GM23338 (cell line): ENCODE results near the gene AFAP1. TPM values are rescaled to one million over a fixed set of nuclear protein-coding genes. Genes with fewer than 3 reads are reported as not detected.

Experiments
- ATAC-seq: fragments of 200-7000 bp; cut with Tn5 transposase; 3 replicates; pipeline ENCODE4 v1.9.1; 2020
- DNase-seq: peaks from one replicate; pipeline ENCODE4 v3.0.0-alpha.2; 2015; ENCODE audit warnings: low spot score
- H2AFZ ChIP-seq: fragments of 200-600 bp; sonication (generic); 2 replicates; pipeline ENCODE4 v1.8.0; 2016; ENCODE audit warnings: antibody characterized with exemption, mild to moderate bottlenecking, moderate library complexity
- H3F3A ChIP-seq: fragments of 200-600 bp; sonication (generic); replicated peaks from 2 replicates; pipeline ENCODE4 v1.8.0; 2017; ENCODE audit warnings: antibody characterized with exemption, mixed run types, low read depth
- H3K27ac ChIP-seq: fragments of 200-600 bp; sonication (generic); 2 replicates; pipeline ENCODE4 v1.6.1; 2016; ENCODE audit warnings: low read depth
- H3K27me3 ChIP-seq: fragments of 200-600 bp; sonication (generic); 2 replicates; pipeline ENCODE4 v1.8.0; 2016; ENCODE audit warnings: mild to moderate bottlenecking, mixed run types, moderate library complexity; ENCODE audit not compliant: insufficient read depth
- H3K36me3 ChIP-seq: fragments of 200-600 bp; sonication (generic); 2 replicates; pipeline ENCODE4 v1.8.0; 2016; ENCODE audit warnings: mild to moderate bottlenecking; ENCODE audit not compliant: insufficient read depth
- H3K4me1 ChIP-seq: fragments of 200-600 bp; sonication (generic); 2 replicates; pipeline ENCODE4 v1.8.0; 2016; ENCODE audit warnings: mild to moderate bottlenecking, moderate library complexity; ENCODE audit not compliant: insufficient read depth
- H3K4me2 ChIP-seq: fragments of 200-600 bp; sonication (generic); 2 replicates; pipeline ENCODE4 v1.7.1; 2017; ENCODE audit warnings: mixed run types
- H3K4me3 ChIP-seq: fragments of 200-600 bp; sonication (generic); 2 replicates; pipeline ENCODE4 v1.6.1; 2016; ENCODE audit warnings: mixed run types
- H3K79me2 ChIP-seq: fragments of 200-600 bp; sonication (generic); replicated peaks from 2 replicates; pipeline ENCODE4 v1.8.0; 2017; ENCODE audit warnings: mild to moderate bottlenecking; ENCODE audit not compliant: insufficient read depth
- H3K9me2 ChIP-seq: fragments of 200-600 bp; sonication (generic); 2 replicates; pipeline ENCODE4 v1.8.0; 2017; ENCODE audit not compliant: insufficient read depth
- H4K20me1 ChIP-seq: fragments of 200-600 bp; sonication (generic); replicated peaks from 2 replicates; pipeline ENCODE4 v1.8.0; 2017; ENCODE audit warnings: mild to moderate bottlenecking; ENCODE audit not compliant: insufficient read depth
- H3K27ac Mint-ChIP-seq: 2 replicates; pipeline ENCODE4 v1.8.0; 2020; ENCODE audit warnings: inconsistent platforms, mild to moderate bottlenecking, moderate library complexity, mixed read lengths
- H3K27me3 Mint-ChIP-seq: 3 replicates; pipeline ENCODE4 v1.8.0; 2022; ENCODE audit warnings: low read depth, mild to moderate bottlenecking, moderate library complexity, mixed read lengths, inconsistent platforms; ENCODE audit not compliant: insufficient read depth, poor library complexity
- H3K36me3 Mint-ChIP-seq: 3 replicates; pipeline ENCODE4 v1.8.0; 2021; ENCODE audit warnings: low read depth, mild to moderate bottlenecking, inconsistent platforms, moderate library complexity, mixed read lengths
- H3K4me1 Mint-ChIP-seq: 3 replicates; pipeline ENCODE4 v1.8.0; 2020; ENCODE audit warnings: mild to moderate bottlenecking, inconsistent platforms, mixed read lengths
- H3K4me3 Mint-ChIP-seq: 3 replicates; pipeline ENCODE4 v1.8.0; 2021; ENCODE audit warnings: moderate library complexity, mild to moderate bottlenecking, inconsistent platforms, mixed read lengths
- H3K9me3 Mint-ChIP-seq: 3 replicates; pipeline ENCODE4 v1.8.0; 2020; ENCODE audit warnings: moderate library complexity, mild to moderate bottlenecking, inconsistent platforms, mixed read lengths
- CREB1 ChIP-seq: fragments of 250-450 bp; sonication (Bioruptor Pico); IDR thresholded peaks from 2 replicates; pipeline ENCODE4 v1.5.0; 2020; ENCODE audit warnings: low read depth, mild to moderate bottlenecking, moderate library complexity
- EZH2 ChIP-seq: fragments of 200-600 bp; sonication (generic); IDR thresholded peaks from one replicate; pipeline ENCODE4 v1.8.0; 2017; ENCODE audit warnings: antibody characterized with exemption, mild to moderate bottlenecking, low read depth; ENCODE audit not compliant: unreplicated experiment
- JUNB ChIP-seq: IDR thresholded peaks from one replicate; pipeline ENCODE4 v1.6.1; 2016; ENCODE audit warnings: antibody characterized with exemption; ENCODE audit not compliant: unreplicated experiment
- STAT1 ChIP-seq: IDR thresholded peaks from one replicate; pipeline ENCODE4 v1.6.1; 2016; ENCODE audit warnings: antibody characterized with exemption; ENCODE audit not compliant: unreplicated experiment
- polyA plus RNA-seq: library from polyadenylated mRNA; unstranded; fragments of >200 nt; fragmentation: Nextera tagmentation; extraction: Ambion mirVana; gene quantifications from 2 replicates; pipeline ENCODE4 v1.2.1, GENCODE V29; 2016
- total RNA-seq: library from RNA; depleted of rRNA; stranded (reverse); fragments of >200 nt; shearing (Covaris generic); gene quantifications from 2 replicates; pipeline ENCODE4 v1.2.3, GENCODE V29; 2014
- TF ChIP-seq, protein P1 (sequence below): IDR thresholded peaks from 2 replicates; pipeline ENCODE4 v1.6.1; 2016; ENCODE audit warnings: antibody characterized with exemption
- TF ChIP-seq, protein P2 (sequence below): IDR thresholded peaks from one replicate; pipeline ENCODE4 v1.6.1; 2018; ENCODE audit warnings: antibody characterized with exemption; ENCODE audit not compliant: unreplicated experiment
- TF ChIP-seq, protein P3 (sequence below), 2 experiments: fragments of 200-600 bp in 1 of 2; sonication (generic) in 1 of 2; conservative IDR thresholded peaks; 2 replicates each; pipeline versions ENCODE4 v1.5.1 to v1.6.1; 2016 to 2017; ENCODE audit warnings: antibody characterized with exemption in 2 of 2, low read depth in 2 of 2, mild to moderate bottlenecking in 2 of 2, moderate library complexity in 1 of 2

AFAP1 gene
- total and polyA plus RNA-seq, 2 experiments from 2014 or later: 6.5 to 21.5 TPM

DNA sequence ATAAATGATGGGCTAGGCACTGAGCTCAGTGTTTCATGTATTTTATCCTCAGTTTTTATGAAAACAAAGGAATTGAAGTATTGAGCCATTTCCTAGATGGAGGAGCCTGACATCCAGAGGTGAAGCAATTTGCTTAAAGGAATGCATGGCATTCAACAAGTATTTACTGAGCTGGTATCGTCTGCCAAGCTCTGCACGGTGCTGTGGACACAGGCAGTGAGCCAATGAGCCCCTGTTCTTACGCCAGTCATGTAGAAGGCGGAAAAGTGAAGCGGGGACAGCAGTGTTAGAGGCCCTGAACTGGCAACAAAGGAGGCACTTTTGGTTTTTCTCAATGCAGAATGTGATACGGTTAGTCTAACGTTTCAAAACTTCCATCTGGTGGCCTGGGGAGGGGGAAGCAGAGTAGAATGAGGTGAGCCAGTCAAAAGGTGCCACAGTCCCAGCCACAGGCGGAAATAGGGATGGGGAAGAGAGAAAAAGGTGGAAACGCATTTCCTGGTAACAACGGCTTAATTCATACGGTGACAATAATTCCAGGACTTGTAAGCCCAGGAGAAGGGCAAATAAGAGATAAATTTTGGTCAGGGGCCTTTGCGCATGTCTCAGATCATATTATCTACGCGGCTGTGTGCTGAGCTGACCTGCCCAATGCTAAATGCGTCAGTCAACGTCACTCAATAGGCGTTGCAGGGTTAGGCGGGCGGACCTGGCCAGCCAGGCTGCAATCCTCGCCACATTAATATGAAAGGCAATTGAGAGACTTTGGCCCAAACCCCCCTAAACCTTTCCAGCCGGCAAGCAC is 133.9 kb downstream of the AFAP1 start:
- TF ChIP-seq, protein P1, sequence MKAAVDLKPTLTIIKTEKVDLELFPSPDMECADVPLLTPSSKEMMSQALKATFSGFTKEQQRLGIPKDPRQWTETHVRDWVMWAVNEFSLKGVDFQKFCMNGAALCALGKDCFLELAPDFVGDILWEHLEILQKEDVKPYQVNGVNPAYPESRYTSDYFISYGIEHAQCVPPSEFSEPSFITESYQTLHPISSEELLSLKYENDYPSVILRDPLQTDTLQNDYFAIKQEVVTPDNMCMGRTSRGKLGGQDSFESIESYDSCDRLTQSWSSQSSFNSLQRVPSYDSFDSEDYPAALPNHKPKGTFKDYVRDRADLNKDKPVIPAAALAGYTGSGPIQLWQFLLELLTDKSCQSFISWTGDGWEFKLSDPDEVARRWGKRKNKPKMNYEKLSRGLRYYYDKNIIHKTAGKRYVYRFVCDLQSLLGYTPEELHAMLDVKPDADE: no peak
- 0 out of 2 replicates have a peak, but pooled peaks have one; percentile 30 for TF ChIP-seq CREB1 (CRISPR knock-in tag)
- peak overlapping the region; percentile 38; the same call in 2 of the 3 replicates for H3K4me3 Mint-ChIP-seq
- H2AFZ ChIP-seq: no peak overlapping the region
- peaks cover 4% of the 10 kb centered on the region; the same call in 1 of the 2 replicates for H4K20me1 ChIP-seq
- H3K27me3 ChIP-seq: no peaks in the 10 kb centered on the region
- H3K27ac ChIP-seq: peak overlapping the region; percentile 95
- H3K4me3 ChIP-seq: no peak overlapping the region
- peak overlapping the region; percentile 65 for H3K4me2 ChIP-seq
- H3K9me2 ChIP-seq: no peaks in the 10 kb centered on the region
- H3K36me3 ChIP-seq: no peaks in the 10 kb centered on the region
- H3K4me1 ChIP-seq: peaks cover 25% of the 10 kb centered on the region
- no peaks in the 10 kb centered on the region for H3K79me2 ChIP-seq
- ATAC-seq (peak; percentile 23), DNase-seq (peak; percentile 68)
- H3K36me3 Mint-ChIP-seq: peaks cover 22% of the 10 kb centered on the region
- peaks cover 7% of the 10 kb centered on the region; the same call in 1 of the 2 replicates for H3F3A ChIP-seq
- H3K27ac Mint-ChIP-seq: peak overlapping the region; percentile 93
- peaks cover 5% of the 10 kb centered on the region for H3K27me3 Mint-ChIP-seq
- H3K4me1 Mint-ChIP-seq: peaks cover 57% of the 10 kb centered on the region
- H3K9me3 Mint-ChIP-seq: no peaks in the 10 kb centered on the region; the same call in 2 of the 3 replicates

DNA sequence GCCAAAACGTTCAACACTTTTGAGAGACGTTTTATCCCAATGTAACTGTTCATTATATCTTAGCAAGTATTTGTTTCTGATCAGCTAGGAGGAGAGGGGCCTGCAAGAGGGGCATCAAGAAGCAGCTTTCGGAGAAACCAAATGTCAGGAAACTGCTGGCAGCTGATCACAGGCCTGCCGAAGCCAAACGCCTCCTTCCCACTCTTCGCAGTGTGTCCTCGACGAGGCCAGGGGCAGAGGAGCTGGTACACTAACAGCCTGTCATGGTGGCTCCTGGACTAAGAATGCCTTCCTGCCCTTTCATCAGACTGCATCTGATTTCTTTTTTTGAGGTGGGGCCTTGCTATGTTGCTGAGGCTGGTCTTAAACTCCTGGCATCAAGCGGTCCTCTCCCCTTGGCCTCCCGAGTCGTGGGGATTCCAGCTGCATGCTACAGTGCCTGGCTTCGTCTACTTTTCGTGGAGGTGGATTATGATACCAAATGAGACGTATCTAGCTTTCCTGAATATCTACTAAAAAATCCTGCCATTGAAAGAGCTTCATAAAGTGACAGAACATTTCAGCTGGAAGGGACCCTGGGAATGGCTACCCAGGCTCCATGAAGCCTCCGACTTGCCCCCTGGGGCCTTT is 134.8 kb downstream of the AFAP1 start:
- H3K4me3 ChIP-seq: no peak overlapping the region
- no peak for ATAC-seq
- no peaks in the 10 kb centered on the region for H3K36me3 ChIP-seq
- Mint-ChIP-seq H3K9me3 (no peaks in the 10 kb centered on the region; the same call in 2 of the 3 replicates), H3K27ac (peak overlapping the region; percentile 10; the same call in 1 of the 2 replicates), H3K36me3 (peaks cover 25% of the 10 kb centered on the region), H3K4me3 (no peak overlapping the region), H3K4me1 (peaks cover 57% of the 10 kb centered on the region), H3K27me3 (peaks cover 5% of the 10 kb centered on the region)
- H3K27me3 ChIP-seq: no peaks in the 10 kb centered on the region
- H3K79me2 ChIP-seq: no peaks in the 10 kb centered on the region
- no peak overlapping the region for H2AFZ ChIP-seq
- no peaks in the 10 kb centered on the region for H3K9me2 ChIP-seq
- DNase-seq: no peak
- H4K20me1 ChIP-seq: peaks cover 4% of the 10 kb centered on the region; the same call in 1 of the 2 replicates
- peak overlapping the region; percentile 95 for H3K27ac ChIP-seq
- peaks cover 25% of the 10 kb centered on the region for H3K4me1 ChIP-seq
- H3F3A ChIP-seq: peaks cover 7% of the 10 kb centered on the region; the same call in 1 of the 2 replicates
- 0 out of 2 replicates have a peak overlapping the region, but pooled peaks have one; percentile 65 for H3K4me2 ChIP-seq
- TF ChIP-seq, protein P2, sequence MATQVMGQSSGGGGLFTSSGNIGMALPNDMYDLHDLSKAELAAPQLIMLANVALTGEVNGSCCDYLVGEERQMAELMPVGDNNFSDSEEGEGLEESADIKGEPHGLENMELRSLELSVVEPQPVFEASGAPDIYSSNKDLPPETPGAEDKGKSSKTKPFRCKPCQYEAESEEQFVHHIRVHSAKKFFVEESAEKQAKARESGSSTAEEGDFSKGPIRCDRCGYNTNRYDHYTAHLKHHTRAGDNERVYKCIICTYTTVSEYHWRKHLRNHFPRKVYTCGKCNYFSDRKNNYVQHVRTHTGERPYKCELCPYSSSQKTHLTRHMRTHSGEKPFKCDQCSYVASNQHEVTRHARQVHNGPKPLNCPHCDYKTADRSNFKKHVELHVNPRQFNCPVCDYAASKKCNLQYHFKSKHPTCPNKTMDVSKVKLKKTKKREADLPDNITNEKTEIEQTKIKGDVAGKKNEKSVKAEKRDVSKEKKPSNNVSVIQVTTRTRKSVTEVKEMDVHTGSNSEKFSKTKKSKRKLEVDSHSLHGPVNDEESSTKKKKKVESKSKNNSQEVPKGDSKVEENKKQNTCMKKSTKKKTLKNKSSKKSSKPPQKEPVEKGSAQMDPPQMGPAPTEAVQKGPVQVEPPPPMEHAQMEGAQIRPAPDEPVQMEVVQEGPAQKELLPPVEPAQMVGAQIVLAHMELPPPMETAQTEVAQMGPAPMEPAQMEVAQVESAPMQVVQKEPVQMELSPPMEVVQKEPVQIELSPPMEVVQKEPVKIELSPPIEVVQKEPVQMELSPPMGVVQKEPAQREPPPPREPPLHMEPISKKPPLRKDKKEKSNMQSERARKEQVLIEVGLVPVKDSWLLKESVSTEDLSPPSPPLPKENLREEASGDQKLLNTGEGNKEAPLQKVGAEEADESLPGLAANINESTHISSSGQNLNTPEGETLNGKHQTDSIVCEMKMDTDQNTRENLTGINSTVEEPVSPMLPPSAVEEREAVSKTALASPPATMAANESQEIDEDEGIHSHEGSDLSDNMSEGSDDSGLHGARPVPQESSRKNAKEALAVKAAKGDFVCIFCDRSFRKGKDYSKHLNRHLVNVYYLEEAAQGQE: no peak
- no peak for TF ChIP-seq STAT1
- TF ChIP-seq JUNB: no peak
- TF ChIP-seq, protein P3, sequence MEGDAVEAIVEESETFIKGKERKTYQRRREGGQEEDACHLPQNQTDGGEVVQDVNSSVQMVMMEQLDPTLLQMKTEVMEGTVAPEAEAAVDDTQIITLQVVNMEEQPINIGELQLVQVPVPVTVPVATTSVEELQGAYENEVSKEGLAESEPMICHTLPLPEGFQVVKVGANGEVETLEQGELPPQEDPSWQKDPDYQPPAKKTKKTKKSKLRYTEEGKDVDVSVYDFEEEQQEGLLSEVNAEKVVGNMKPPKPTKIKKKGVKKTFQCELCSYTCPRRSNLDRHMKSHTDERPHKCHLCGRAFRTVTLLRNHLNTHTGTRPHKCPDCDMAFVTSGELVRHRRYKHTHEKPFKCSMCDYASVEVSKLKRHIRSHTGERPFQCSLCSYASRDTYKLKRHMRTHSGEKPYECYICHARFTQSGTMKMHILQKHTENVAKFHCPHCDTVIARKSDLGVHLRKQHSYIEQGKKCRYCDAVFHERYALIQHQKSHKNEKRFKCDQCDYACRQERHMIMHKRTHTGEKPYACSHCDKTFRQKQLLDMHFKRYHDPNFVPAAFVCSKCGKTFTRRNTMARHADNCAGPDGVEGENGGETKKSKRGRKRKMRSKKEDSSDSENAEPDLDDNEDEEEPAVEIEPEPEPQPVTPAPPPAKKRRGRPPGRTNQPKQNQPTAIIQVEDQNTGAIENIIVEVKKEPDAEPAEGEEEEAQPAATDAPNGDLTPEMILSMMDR (conservative IDR thresholded peaks at IDR 0.05; ENCODE audit: low read depth in 2 of 2): no peak
- no peak for TF ChIP-seq EZH2
- TF ChIP-seq, protein P1: no peak
